GM23338 (cell line): ENCODE measurements around the gene PATE3. TPM values are rescaled to one million over a fixed set of nuclear protein-coding genes. Genes with fewer than 3 reads are reported as not detected.

Source experiments
- ATAC-seq: fragments of 200-7000 bp; cut with Tn5 transposase; 3 replicates; pipeline ENCODE4 v1.9.1; 2020
- DNase-seq: peaks from one replicate; pipeline ENCODE4 v3.0.0-alpha.2; 2015; ENCODE audit warnings: low spot score
- H2AFZ ChIP-seq: fragments of 200-600 bp; sonication (generic); 2 replicates; pipeline ENCODE4 v1.8.0; 2016; ENCODE audit warnings: antibody characterized with exemption, mild to moderate bottlenecking, moderate library complexity
- H3F3A ChIP-seq: fragments of 200-600 bp; sonication (generic); replicated peaks from 2 replicates; pipeline ENCODE4 v1.8.0; 2017; ENCODE audit warnings: antibody characterized with exemption, mixed run types, low read depth
- H3K27ac ChIP-seq: fragments of 200-600 bp; sonication (generic); 2 replicates; pipeline ENCODE4 v1.6.1; 2016; ENCODE audit warnings: low read depth
- H3K27me3 ChIP-seq: fragments of 200-600 bp; sonication (generic); 2 replicates; pipeline ENCODE4 v1.8.0; 2016; ENCODE audit warnings: mild to moderate bottlenecking, mixed run types, moderate library complexity; ENCODE audit not compliant: insufficient read depth
- H3K36me3 ChIP-seq: fragments of 200-600 bp; sonication (generic); 2 replicates; pipeline ENCODE4 v1.8.0; 2016; ENCODE audit warnings: mild to moderate bottlenecking; ENCODE audit not compliant: insufficient read depth
- H3K4me1 ChIP-seq: fragments of 200-600 bp; sonication (generic); 2 replicates; pipeline ENCODE4 v1.8.0; 2016; ENCODE audit warnings: mild to moderate bottlenecking, moderate library complexity; ENCODE audit not compliant: insufficient read depth
- H3K4me2 ChIP-seq: fragments of 200-600 bp; sonication (generic); 2 replicates; pipeline ENCODE4 v1.7.1; 2017; ENCODE audit warnings: mixed run types
- H3K4me3 ChIP-seq: fragments of 200-600 bp; sonication (generic); 2 replicates; pipeline ENCODE4 v1.6.1; 2016; ENCODE audit warnings: mixed run types
- H3K79me2 ChIP-seq: fragments of 200-600 bp; sonication (generic); replicated peaks from 2 replicates; pipeline ENCODE4 v1.8.0; 2017; ENCODE audit warnings: mild to moderate bottlenecking; ENCODE audit not compliant: insufficient read depth
- H3K9me2 ChIP-seq: fragments of 200-600 bp; sonication (generic); 2 replicates; pipeline ENCODE4 v1.8.0; 2017; ENCODE audit not compliant: insufficient read depth
- H4K20me1 ChIP-seq: fragments of 200-600 bp; sonication (generic); replicated peaks from 2 replicates; pipeline ENCODE4 v1.8.0; 2017; ENCODE audit warnings: mild to moderate bottlenecking; ENCODE audit not compliant: insufficient read depth
- H3K27ac Mint-ChIP-seq: 2 replicates; pipeline ENCODE4 v1.8.0; 2020; ENCODE audit warnings: inconsistent platforms, mild to moderate bottlenecking, moderate library complexity, mixed read lengths
- H3K27me3 Mint-ChIP-seq: 3 replicates; pipeline ENCODE4 v1.8.0; 2022; ENCODE audit warnings: low read depth, mild to moderate bottlenecking, moderate library complexity, mixed read lengths, inconsistent platforms; ENCODE audit not compliant: insufficient read depth, poor library complexity
- H3K36me3 Mint-ChIP-seq: 3 replicates; pipeline ENCODE4 v1.8.0; 2021; ENCODE audit warnings: low read depth, mild to moderate bottlenecking, inconsistent platforms, moderate library complexity, mixed read lengths
- H3K4me1 Mint-ChIP-seq: 3 replicates; pipeline ENCODE4 v1.8.0; 2020; ENCODE audit warnings: mild to moderate bottlenecking, inconsistent platforms, mixed read lengths
- H3K4me3 Mint-ChIP-seq: 3 replicates; pipeline ENCODE4 v1.8.0; 2021; ENCODE audit warnings: moderate library complexity, mild to moderate bottlenecking, inconsistent platforms, mixed read lengths
- H3K9me3 Mint-ChIP-seq: 3 replicates; pipeline ENCODE4 v1.8.0; 2020; ENCODE audit warnings: moderate library complexity, mild to moderate bottlenecking, inconsistent platforms, mixed read lengths
- CREB1 ChIP-seq: fragments of 250-450 bp; sonication (Bioruptor Pico); IDR thresholded peaks from 2 replicates; pipeline ENCODE4 v1.5.0; 2020; ENCODE audit warnings: low read depth, mild to moderate bottlenecking, moderate library complexity
- CTCF ChIP-seq, 2 experiments: fragments of 200-600 bp in 1 of 2; sonication (generic) in 1 of 2; conservative IDR thresholded peaks; 2 replicates each; pipeline versions ENCODE4 v1.5.1 to v1.6.1; 2016 to 2017; ENCODE audit warnings: antibody characterized with exemption in 2 of 2, low read depth in 2 of 2, mild to moderate bottlenecking in 2 of 2, moderate library complexity in 1 of 2
- ETS1 ChIP-seq: IDR thresholded peaks from 2 replicates; pipeline ENCODE4 v1.6.1; 2016; ENCODE audit warnings: antibody characterized with exemption
- EZH2 ChIP-seq: fragments of 200-600 bp; sonication (generic); IDR thresholded peaks from one replicate; pipeline ENCODE4 v1.8.0; 2017; ENCODE audit warnings: antibody characterized with exemption, mild to moderate bottlenecking, low read depth; ENCODE audit not compliant: unreplicated experiment
- EZH2phosphoT487 ChIP-seq: fragments of 200-600 bp; sonication (generic); IDR thresholded peaks from one replicate; pipeline ENCODE4 v1.8.1; 2018; ENCODE audit warnings: antibody characterized with exemption; ENCODE audit not compliant: unreplicated experiment
- JUNB ChIP-seq: IDR thresholded peaks from one replicate; pipeline ENCODE4 v1.6.1; 2016; ENCODE audit warnings: antibody characterized with exemption; ENCODE audit not compliant: unreplicated experiment
- NANOG ChIP-seq: IDR thresholded peaks from 2 replicates; pipeline ENCODE4 v1.6.1; 2016; ENCODE audit warnings: antibody characterized with exemption, borderline replicate concordance
- POLR2AphosphoS5 ChIP-seq: IDR thresholded peaks from 2 replicates; pipeline ENCODE4 v1.6.1; 2016; ENCODE audit warnings: antibody characterized with exemption, low read depth
- STAT1 ChIP-seq: IDR thresholded peaks from one replicate; pipeline ENCODE4 v1.6.1; 2016; ENCODE audit warnings: antibody characterized with exemption; ENCODE audit not compliant: unreplicated experiment
- ZNF114 ChIP-seq: fragments of 250-450 bp; sonication (Bioruptor Pico); IDR thresholded peaks from 2 replicates; pipeline ENCODE4 v1.5.0; 2020; ENCODE audit warnings: mild to moderate bottlenecking, moderate library complexity
- ZNF331 ChIP-seq: fragments of 250-450 bp; sonication (Bioruptor Pico); IDR thresholded peaks from 2 replicates; pipeline ENCODE4 v1.5.0; 2020; ENCODE audit warnings: low read depth, mild to moderate bottlenecking, moderate library complexity
- polyA plus RNA-seq: library from polyadenylated mRNA; unstranded; fragments of >200 nt; fragmentation: Nextera tagmentation; extraction: Ambion mirVana; gene quantifications from 2 replicates; pipeline ENCODE4 v1.2.1, GENCODE V29; 2016
- total RNA-seq: library from RNA; depleted of rRNA; stranded (reverse); fragments of >200 nt; shearing (Covaris generic); gene quantifications from 2 replicates; pipeline ENCODE4 v1.2.3, GENCODE V29; 2014
- TF ChIP-seq, protein P1 (sequence below): IDR thresholded peaks from one replicate; pipeline ENCODE4 v1.6.1; 2018; ENCODE audit warnings: antibody characterized with exemption; ENCODE audit not compliant: unreplicated experiment
- TF ChIP-seq, protein P2 (sequence below): fragments of 250-450 bp; sonication (Bioruptor Pico); IDR thresholded peaks from 2 replicates; pipeline ENCODE4 v1.5.0; 2020; ENCODE audit warnings: mild to moderate bottlenecking, moderate library complexity

PATE3 gene
- total and polyA plus RNA-seq, 2 experiments from 2014 or later, result not detected

GRCh38 chr11:125762445-125762844 lies 25.5 kb upstream of the PATE3 start:
- Histone ChIP-seq H3K27ac (no peak overlapping the region), H3K79me2 (no peaks in the 10 kb centered on the region), H3K36me3 (no peaks in the 10 kb centered on the region), H3K4me3 (no peak overlapping the region), H2AFZ (no peak overlapping the region), H3K27me3 (no peaks in the 10 kb centered on the region), H3K4me2 (no peak overlapping the region), H4K20me1 (no peaks in the 10 kb centered on the region), H3F3A (no peaks in the 10 kb centered on the region), H3K9me2 (peaks cover 5% of the 10 kb centered on the region; the same call in 1 of the 2 replicates), H3K4me1 (no peaks in the 10 kb centered on the region)
- Mint-ChIP-seq H3K36me3 (no peaks in the 10 kb centered on the region), H3K27me3 (no peaks in the 10 kb centered on the region), H3K4me3 (no peak overlapping the region), H3K27ac (no peak overlapping the region), H3K4me1 (peaks cover 3% of the 10 kb centered on the region; the same call in 1 of the 3 replicates), H3K9me3 (no peaks in the 10 kb centered on the region)
- ATAC-seq (no peak), DNase-seq (no peak)
- TF ChIP-seq, protein P1, sequence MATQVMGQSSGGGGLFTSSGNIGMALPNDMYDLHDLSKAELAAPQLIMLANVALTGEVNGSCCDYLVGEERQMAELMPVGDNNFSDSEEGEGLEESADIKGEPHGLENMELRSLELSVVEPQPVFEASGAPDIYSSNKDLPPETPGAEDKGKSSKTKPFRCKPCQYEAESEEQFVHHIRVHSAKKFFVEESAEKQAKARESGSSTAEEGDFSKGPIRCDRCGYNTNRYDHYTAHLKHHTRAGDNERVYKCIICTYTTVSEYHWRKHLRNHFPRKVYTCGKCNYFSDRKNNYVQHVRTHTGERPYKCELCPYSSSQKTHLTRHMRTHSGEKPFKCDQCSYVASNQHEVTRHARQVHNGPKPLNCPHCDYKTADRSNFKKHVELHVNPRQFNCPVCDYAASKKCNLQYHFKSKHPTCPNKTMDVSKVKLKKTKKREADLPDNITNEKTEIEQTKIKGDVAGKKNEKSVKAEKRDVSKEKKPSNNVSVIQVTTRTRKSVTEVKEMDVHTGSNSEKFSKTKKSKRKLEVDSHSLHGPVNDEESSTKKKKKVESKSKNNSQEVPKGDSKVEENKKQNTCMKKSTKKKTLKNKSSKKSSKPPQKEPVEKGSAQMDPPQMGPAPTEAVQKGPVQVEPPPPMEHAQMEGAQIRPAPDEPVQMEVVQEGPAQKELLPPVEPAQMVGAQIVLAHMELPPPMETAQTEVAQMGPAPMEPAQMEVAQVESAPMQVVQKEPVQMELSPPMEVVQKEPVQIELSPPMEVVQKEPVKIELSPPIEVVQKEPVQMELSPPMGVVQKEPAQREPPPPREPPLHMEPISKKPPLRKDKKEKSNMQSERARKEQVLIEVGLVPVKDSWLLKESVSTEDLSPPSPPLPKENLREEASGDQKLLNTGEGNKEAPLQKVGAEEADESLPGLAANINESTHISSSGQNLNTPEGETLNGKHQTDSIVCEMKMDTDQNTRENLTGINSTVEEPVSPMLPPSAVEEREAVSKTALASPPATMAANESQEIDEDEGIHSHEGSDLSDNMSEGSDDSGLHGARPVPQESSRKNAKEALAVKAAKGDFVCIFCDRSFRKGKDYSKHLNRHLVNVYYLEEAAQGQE, result no peak
- TF ChIP-seq EZH2, result no peak
- TF ChIP-seq, protein P2, sequence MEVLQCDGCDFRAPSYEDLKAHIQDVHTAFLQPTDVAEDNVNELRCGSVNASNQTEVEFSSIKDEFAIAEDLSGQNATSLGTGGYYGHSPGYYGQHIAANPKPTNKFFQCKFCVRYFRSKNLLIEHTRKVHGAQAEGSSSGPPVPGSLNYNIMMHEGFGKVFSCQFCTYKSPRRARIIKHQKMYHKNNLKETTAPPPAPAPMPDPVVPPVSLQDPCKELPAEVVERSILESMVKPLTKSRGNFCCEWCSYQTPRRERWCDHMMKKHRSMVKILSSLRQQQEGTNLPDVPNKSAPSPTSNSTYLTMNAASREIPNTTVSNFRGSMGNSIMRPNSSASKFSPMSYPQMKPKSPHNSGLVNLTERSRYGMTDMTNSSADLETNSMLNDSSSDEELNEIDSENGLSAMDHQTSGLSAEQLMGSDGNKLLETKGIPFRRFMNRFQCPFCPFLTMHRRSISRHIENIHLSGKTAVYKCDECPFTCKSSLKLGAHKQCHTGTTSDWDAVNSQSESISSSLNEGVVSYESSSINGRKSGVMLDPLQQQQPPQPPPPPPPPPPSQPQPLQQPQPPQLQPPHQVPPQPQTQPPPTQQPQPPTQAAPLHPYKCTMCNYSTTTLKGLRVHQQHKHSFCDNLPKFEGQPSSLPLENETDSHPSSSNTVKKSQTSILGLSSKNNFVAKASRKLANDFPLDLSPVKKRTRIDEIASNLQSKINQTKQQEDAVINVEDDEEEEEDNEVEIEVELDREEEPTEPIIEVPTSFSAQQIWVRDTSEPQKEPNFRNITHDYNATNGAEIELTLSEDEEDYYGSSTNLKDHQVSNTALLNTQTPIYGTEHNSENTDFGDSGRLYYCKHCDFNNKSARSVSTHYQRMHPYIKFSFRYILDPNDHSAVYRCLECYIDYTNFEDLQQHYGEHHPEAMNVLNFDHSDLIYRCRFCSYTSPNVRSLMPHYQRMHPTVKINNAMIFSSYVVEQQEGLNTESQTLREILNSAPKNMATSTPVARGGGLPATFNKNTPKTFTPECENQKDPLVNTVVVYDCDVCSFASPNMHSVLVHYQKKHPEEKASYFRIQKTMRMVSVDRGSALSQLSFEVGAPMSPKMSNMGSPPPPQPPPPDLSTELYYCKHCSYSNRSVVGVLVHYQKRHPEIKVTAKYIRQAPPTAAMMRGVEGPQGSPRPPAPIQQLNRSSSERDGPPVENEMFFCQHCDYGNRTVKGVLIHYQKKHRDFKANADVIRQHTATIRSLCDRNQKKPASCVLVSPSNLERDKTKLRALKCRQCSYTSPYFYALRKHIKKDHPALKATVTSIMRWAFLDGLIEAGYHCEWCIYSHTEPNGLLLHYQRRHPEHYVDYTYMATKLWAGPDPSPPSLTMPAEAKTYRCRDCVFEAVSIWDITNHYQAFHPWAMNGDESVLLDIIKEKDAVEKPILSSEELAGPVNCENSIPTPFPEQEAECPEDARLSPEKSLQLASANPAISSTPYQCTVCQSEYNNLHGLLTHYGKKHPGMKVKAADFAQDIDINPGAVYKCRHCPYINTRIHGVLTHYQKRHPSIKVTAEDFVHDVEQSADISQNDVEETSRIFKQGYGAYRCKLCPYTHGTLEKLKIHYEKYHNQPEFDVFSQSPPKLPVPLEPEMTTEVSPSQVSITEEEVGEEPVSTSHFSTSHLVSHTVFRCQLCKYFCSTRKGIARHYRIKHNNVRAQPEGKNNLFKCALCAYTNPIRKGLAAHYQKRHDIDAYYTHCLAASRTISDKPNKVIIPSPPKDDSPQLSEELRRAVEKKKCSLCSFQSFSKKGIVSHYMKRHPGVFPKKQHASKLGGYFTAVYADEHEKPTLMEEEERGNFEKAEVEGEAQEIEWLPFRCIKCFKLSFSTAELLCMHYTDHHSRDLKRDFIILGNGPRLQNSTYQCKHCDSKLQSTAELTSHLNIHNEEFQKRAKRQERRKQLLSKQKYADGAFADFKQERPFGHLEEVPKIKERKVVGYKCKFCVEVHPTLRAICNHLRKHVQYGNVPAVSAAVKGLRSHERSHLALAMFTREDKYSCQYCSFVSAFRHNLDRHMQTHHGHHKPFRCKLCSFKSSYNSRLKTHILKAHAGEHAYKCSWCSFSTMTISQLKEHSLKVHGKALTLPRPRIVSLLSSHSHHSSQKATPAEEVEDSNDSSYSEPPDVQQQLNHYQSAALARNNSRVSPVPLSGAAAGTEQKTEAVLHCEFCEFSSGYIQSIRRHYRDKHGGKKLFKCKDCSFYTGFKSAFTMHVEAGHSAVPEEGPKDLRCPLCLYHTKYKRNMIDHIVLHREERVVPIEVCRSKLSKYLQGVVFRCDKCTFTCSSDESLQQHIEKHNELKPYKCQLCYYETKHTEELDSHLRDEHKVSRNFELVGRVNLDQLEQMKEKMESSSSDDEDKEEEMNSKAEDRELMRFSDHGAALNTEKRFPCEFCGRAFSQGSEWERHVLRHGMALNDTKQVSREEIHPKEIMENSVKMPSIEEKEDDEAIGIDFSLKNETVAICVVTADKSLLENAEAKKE, result no peak
- TF ChIP-seq ZNF114 (CRISPR knock-in tag), result no peak
- no peak for TF ChIP-seq ZNF331 (CRISPR knock-in tag)
- TF ChIP-seq CREB1 (CRISPR knock-in tag), result no peak
- no peak for TF ChIP-seq ETS1
- no peak for TF ChIP-seq EZH2phosphoT487
- no peak for TF ChIP-seq POLR2AphosphoS5
- TF ChIP-seq CTCF (conservative IDR thresholded peaks at IDR 0.05; ENCODE audit: low read depth in 2 of 2), result no peak
- TF ChIP-seq STAT1, result no peak
- no peak for TF ChIP-seq NANOG
- no peak for TF ChIP-seq JUNB
